ENCODE measurements around the gene YOD1. TPM values are rescaled to one million over a fixed set of nuclear protein-coding genes. Genes with fewer than 3 reads are reported as not detected.

The YOD1 gene
- polyA plus RNA-seq, 3 donors: 15.1 to 16.2 (median 16.1) TPM

DNA sequence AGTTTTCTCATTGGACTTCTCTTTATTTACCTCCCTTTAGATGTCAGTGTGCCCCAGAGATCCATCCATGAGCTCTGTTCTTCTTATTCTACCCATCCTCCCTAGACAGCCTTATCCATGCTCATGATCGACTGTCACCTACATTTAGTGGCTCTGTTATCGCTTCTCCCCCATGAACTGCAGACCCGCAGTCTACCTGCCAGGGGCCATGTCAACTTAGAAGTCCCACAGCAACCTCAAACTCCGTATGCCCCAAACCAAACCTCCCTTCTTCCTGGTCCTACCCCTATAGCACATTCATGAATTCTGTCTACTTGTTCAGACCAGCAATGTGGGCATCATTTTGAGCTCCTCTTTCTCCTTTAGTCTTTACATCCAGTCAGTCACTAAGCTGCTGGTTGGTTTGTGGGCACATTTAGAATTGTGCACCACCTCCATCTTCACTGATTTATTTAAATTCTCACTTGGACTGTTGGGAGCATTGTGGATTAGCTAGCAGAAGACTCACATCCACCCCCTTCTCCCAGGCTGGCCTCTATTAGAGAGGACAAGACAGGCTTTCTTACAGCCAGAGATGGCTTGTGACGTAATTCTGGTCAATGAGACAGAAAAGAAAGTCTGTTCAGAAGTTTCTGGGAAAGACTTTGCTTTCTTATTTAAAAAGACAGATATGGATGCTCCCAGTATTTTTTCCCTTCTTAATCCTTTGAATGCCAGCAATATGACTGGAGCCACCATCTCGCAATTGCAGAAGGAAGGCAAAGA, 37.5 kb downstream of the YOD1 start:
- no peak for DNase-seq (ENCODE audit: low read depth in 3 of 3, low spot score in 2 of 3)

DNA sequence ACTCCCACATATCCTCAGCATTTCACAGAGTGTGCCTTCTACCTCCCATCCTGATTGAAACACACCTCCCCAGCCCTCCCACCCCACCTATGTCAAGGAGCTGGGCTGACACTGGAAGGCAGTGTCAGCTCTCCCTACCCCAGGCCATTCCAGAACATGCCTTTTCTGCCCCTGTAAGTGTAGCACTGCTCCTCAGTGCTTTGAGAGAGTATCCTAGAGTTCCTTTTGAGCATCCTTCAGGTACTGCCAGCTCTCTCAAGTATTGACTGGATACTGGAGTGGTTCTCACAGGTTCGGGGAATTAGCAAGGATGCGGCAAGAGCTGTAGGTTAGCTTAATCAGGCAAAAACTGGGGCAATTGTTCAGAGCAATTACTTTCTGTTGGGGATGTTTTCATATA, 40.3 kb downstream of the YOD1 start:
- DNase-seq (ENCODE audit: low read depth in 3 of 3, low spot score in 2 of 3): no peak

DNA sequence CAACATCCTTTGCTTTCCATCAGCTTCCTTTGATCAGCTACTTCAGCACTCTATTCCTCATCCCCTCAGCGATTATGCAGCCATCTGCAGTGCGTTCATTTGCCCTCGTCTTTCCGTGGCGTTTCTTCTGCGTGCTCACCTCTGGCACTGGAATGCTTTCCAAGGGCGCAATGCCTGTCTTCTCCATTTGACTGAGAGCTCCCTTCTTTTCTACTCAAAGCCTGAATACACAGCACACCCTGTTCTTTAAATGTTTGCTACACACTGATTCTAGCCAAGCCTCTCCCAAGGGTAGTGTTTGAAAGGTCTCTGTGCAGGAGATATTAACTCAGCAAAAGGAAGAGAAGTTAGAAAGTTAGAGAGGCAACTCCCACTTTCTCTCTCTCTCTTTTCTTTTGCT, 41.1 kb downstream of the YOD1 start:
- no peak for DNase-seq (ENCODE audit: low read depth in 3 of 3, low spot score in 2 of 3)

DNA sequence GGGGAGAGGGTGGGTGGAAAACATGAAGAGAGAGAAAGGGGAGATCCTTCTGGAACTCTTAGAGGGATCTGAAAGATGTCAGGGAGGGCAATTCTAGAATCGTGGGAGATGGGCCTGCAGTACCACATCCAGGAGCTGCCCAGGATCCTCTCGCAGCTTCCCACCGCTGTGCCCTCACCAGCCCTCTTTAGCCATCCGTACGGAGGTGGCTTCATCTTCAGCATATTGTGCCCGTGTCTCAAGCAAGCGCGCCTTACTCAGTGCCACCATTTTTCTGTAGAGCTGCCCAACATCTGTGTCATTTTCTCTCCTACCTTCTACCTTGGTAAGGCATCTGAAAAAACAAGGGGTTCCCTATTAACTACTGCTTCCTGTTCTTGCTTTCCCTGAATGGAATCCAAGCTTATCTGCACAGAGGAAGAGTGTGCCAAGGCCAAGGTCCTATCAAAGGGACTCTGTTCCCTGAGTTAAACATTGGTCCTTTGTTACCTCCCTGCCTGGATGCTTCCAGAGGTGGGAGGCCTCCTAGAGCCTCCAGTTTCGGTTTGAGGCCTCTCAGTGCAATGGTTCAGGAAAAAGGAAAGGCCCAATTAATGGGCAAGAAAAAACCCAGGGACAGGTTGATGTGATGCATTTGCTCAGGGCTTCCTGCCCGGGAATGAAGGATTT, 41.7 kb downstream of the YOD1 start:
- no peak for DNase-seq (ENCODE audit: low read depth in 3 of 3, low spot score in 2 of 3)

DNA sequence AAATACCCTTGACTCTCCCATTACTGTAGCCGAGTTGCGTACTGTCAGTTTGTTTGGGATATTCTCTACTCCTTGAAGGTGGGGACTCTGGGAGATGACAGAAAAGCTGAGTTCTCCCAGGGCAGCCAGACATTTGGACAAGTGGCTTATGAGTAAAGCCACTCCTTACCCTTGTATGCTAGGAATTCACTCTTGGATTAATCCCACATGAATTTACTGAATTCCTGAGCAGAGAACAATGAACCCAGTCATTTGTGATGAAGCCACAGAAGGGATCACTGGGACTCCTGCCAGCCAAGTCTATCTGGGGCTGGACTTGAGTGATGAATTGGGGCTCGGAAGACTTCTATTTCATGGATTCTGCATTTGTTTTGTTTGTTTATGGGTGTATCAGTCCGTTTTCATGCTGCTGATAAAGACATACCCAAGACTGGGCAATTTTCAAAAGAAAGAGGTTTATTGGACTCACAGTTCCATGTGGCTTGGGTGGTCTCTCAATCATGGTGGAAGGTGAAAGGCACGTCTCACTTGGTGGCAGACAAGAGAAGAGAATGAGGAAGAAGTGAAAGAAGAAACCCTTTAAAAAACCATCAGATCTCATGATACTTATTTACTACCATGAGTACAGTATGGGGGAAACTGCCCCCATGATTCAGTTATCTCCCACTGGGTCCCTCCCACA, 43.5 kb downstream of the YOD1 start:
- no peak for DNase-seq (ENCODE audit: low read depth in 3 of 3, low spot score in 2 of 3)

DNA sequence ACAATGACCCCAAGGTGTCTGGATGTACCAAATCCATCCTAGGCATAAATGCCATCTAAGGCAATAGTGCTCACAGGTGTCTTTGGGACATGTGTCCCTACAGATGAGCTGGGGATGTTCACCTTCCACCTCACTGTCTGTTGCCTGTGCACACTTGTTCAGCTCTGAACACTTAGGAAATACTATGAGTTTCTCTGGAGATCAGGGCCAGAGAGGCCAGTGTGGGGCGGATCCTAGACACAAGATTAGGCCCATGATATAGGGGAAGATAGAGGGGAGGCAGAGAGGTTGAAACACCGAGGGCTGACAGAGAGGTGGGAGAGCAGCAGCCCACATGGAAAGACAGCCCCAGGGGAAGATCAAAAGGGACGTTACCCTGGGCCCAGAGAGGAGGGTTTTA, 44.1 kb downstream of the YOD1 start:
- no peak for DNase-seq (ENCODE audit: low read depth in 3 of 3, low spot score in 2 of 3)

DNA sequence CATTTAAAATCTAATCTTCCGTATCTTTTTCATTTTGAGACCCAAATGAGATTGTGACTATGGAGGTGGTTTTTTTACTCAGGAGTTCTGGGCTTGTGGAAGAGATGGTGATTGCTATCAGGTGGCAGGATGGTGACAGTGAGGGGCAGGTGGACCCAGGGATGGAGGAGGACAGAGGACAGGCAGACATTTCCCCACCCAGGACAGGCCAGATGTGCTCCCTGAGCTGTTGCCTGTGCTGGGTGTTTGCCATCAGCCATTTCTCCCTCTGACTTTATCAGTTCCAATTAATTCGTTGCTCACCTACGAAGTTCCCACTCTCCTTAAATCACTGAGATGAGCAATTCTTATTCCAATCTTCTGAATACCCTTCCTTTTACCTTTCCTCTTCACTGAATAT, 44.9 kb downstream of the YOD1 start:
- no peak for DNase-seq (ENCODE audit: low read depth in 3 of 3, low spot score in 2 of 3)

DNA sequence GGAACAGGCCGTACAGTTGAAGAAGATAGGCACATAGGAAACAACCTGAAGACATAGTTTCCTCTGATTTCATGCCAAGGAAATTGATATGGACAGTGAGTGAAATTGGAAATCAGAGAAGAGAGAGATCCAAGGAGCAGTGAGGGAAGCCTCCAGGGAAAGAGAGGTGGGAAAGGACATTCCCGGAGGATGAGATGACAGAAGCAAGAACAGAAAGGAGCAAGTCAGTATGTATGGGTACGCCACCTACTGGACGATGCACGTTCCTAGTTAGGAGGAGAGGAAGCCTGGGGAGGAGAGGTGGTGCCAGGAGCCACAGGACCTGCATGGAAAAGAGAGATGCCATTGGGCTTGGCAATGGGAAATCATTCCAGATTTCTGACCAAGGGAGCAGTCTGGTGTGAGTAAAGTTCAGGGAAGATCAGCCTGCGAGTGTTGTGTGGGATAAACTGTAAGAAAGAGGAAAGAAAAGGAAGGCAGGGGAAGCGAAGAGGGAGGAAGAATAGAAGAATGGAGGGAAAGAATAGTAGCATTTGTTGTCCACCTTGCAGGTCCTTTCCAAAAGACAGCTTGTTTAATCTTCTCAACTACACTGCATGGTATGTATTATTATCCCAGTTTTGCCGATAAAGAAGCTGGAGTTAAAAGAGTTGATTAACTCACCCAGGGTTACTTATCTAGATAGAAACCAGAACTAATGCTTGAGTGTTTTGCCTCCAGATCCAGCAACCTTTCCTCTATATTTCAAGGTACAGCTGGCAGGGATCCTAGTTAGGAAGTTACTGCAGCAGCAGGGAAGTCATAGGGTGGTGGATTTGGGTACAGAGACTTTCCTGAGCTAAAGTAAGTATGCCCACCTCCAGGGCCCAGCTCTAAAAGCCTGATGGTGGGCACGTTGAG, 45.8 kb downstream of the YOD1 start:
- DNase-seq (ENCODE audit: low read depth in 3 of 3, low spot score in 2 of 3): no peak

DNA sequence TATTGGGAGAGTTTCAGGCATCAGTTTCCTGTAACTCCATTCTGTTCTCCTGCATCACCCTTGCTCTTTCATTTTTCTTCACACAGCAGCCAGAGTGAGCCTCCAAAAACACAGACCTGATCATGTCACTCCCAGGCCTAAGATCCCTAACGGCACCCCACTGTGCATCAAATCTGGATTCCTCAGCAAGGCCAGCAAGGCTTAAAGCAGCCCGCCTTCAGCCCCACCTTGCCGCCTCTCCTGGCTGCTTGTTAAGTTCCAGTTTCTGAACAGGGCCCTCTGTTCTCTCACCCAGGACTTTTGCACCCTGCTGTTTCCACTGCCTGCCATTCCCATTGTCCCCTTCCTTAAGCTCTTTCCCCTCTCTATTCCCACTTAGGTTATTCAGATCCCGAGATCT, 47.8 kb downstream of the YOD1 start:
- DNase-seq (ENCODE audit: low read depth in 3 of 3, low spot score in 2 of 3): no peak

DNA sequence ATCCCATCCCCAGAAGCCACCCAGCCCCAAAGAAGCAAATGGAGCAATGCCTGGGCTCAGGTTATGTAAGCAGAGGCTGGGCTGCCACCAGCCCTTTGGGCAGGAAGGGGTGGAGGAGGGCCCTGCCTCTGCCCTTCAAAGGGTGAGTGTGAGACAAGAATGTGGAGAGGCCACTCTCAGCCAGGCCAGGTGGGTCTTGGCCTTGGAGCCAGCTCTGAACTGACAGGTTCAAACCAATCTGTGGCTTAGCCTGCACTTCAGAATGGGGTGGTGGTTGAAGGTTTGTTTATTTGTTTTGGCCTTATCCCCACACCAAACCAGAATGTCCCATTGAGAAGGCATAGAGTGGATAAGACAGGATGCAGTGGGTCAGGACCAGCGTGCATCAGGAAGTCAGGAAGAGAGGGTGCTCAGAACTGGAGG, 48.3 kb downstream of the YOD1 start:
- DNase-seq (ENCODE audit: low read depth in 3 of 3, low spot score in 2 of 3): no peak

DNA sequence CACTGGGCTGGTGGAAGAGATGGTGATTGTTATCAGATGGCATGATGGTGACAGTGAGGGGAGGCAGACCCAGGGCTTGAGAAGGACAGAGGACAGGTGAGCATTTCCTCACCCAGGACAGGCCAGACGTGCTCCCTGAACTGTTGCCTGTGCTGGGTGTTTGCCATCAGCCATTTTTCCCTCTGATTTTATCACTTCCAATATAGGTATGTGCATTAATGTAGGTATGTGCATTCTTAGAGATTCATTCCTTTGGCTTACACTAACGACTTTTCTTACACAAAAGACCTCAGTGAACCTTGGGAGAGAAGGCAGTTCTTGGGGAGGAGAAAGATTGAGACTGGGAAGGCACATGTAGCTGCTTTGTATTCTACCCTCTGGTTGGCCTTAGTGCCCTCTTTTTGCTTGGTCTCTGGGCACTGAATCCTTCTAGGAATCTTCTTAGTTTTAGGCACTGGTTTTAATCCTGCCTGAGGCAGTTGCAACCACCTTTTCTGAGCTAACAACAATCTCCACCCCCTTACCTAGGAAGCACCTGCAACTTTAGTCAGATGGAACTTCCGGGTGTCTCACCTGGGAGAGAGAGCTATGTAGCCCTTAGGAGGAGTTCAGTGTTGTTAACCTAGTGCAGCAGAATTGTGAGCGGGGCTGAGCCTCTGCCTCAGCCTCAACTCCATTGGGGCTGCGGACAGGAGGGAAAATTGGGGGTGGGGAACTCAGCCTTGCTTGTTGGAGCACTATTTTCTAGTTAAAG, 49.3 kb downstream of the YOD1 start:
- no peak for DNase-seq (ENCODE audit: low read depth in 3 of 3, low spot score in 2 of 3)

DNA sequence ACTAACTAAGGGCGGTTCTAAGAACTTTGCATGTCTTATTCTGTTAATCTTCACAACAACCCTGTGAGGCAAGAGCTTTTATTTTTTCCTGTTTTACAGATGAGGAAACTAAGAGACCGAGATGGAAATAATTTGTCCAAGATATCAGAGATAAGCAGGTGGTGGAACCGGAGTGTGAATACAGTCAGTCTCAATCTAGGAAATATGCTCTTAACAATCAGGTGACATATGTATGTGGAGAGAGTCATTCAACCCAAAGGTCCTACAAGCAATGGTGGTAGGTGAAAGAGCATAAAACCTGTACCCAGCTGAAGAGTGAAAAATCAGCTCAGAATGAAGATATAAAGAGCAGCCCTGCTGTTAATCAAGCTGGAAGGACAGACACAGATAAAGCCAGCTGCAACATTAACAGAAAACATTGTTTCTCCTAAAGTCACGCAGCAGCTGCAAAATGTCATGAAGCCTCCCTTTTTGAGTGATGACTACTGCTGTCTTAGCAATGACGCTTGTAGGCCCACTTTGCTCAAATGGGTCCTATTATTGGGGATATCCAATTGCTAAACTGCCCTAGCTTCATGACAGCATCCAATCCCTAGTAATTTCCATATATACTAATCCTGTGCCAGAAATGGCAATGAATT, 50.2 kb downstream of the YOD1 start:
- DNase-seq (ENCODE audit: low read depth in 3 of 3, low spot score in 2 of 3): no peak

DNA sequence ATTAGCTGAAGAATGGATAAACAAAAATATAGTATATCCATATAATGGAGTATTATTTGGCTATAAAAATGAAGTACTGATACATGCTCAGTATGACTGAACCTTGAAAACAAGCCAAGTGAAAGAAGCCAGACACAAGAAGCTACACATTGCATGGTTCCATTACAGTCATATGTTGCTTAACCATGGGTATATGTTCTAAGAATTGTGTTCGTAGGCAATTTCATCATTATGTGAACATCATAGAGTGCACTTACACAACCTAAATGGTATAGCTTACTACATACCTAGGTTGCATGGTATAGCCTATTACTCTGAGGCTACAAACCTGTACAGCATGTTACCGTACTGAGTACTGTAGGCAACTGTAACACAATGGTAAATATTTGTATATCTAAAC, 52.2 kb downstream of the YOD1 start:
- no peak for DNase-seq (ENCODE audit: low read depth in 3 of 3, low spot score in 2 of 3)

Other genes with a start within 250 kb of the YOD1 start
- gene IL20, start 185.6 kb downstream of the YOD1 start, polyA plus RNA-seq (ENCODE audit: insufficient read length in 3 of 3): not detected
- gene IL24, start 153.8 kb downstream of the YOD1 start, polyA plus RNA-seq (ENCODE audit: insufficient read length in 3 of 3): under 1 TPM; 0.18 to 0.35 (median 0.35) TPM
- gene FCMR, start 129.3 kb downstream of the YOD1 start, polyA plus RNA-seq (ENCODE audit: insufficient read length in 3 of 3): 1 to 10 TPM; 1.9 to 2.4 (median 2.0) TPM
- 1 to 10 TPM in 2 of 3 donors, under 1 TPM in 1; 0.94 to 2.4 (median 1.2) TPM for gene PIGR, start 104.7 kb downstream of the YOD1 start, polyA plus RNA-seq (ENCODE audit: insufficient read length in 3 of 3)
- 10 to 100 TPM in 1 of 3 donors, 1 to 10 TPM in 2; 5.9 to 12.5 (median 9.8) TPM for gene FCAMR, start 80.7 kb downstream of the YOD1 start, polyA plus RNA-seq (ENCODE audit: insufficient read length in 3 of 3)
- gene C1orf116, start 18.5 kb downstream of the YOD1 start, polyA plus RNA-seq (ENCODE audit: insufficient read length in 3 of 3): 10 to 100 TPM; 18.0 to 22.3 (median 20.2) TPM
- 10 to 100 TPM; 15.1 to 17.0 (median 15.4) TPM for gene PFKFB2, start 2.1 kb upstream of the YOD1 start, polyA plus RNA-seq (ENCODE audit: insufficient read length in 3 of 3)
- gene C4BPB, start 37.7 kb upstream of the YOD1 start, polyA plus RNA-seq (ENCODE audit: insufficient read length in 3 of 3): under 1 TPM; 0.10 to 0.35 (median 0.21) TPM
- gene C4BPA, start 53.0 kb upstream of the YOD1 start, polyA plus RNA-seq (ENCODE audit: insufficient read length in 3 of 3): under 1 TPM; 0.24 to 0.47 (median 0.40) TPM

All from right renal cortex interstitium (tissue), 3 donors.